ENCODE data around the gene PPP2R2B.

PPP2R2B gene

DNA sequence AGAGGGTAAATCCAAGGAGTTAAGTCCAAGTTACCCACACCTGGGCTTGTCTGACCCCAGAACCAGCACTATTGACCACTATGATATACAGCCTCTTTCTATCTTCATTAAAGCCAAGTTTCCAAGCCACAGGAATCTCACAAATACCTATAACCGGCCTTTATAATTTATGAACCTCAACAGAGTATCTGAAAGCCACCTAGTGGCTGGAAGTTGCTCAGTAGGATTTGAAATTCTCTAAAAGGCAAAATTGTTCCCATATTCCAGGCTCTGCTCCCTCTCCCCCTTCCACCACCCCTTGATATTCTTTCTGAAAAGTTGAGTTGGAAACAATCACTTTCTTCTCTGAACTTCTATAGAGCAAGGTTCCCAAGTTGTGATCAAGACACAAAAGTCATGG, 256.2 kb downstream of the PPP2R2B start:
- ATAC-seq = peak; percentile 37; the same call in 1 of the 3 replicates
- TF ChIP-seq, protein P1, sequence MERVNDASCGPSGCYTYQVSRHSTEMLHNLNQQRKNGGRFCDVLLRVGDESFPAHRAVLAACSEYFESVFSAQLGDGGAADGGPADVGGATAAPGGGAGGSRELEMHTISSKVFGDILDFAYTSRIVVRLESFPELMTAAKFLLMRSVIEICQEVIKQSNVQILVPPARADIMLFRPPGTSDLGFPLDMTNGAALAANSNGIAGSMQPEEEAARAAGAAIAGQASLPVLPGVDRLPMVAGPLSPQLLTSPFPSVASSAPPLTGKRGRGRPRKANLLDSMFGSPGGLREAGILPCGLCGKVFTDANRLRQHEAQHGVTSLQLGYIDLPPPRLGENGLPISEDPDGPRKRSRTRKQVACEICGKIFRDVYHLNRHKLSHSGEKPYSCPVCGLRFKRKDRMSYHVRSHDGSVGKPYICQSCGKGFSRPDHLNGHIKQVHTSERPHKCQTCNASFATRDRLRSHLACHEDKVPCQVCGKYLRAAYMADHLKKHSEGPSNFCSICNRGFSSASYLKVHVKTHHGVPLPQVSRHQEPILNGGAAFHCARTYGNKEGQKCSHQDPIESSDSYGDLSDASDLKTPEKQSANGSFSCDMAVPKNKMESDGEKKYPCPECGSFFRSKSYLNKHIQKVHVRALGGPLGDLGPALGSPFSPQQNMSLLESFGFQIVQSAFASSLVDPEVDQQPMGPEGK (CRISPR knock-in tag; IDR thresholded peaks at IDR 0.05; ENCODE audit: borderline replicate concordance) = no peak
- no peak for TF ChIP-seq POU6F1 (CRISPR knock-in tag; IDR thresholded peaks at IDR 0.05; ENCODE audit: borderline replicate concordance, low read depth)
- TF ChIP-seq TOX (CRISPR knock-in tag; IDR thresholded peaks at IDR 0.05; ENCODE audit: borderline replicate concordance) = no peak
- no peak for TF ChIP-seq ZNF8 (CRISPR knock-in tag; IDR thresholded peaks at IDR 0.05)
- no peak for TF ChIP-seq RARB (CRISPR knock-in tag; IDR thresholded peaks at IDR 0.05)
- no peak for TF ChIP-seq ZC3H10 (CRISPR knock-in tag; IDR thresholded peaks at IDR 0.05)

GRCh38 chr5:146620669-146621051, 257.9 kb downstream of the PPP2R2B start:
- ATAC-seq = no peak
- TF ChIP-seq OSR1 (CRISPR knock-in tag; IDR thresholded peaks at IDR 0.05) = no peak
- TF ChIP-seq CREB5 (CRISPR knock-in tag; IDR thresholded peaks at IDR 0.05; ENCODE audit: low read depth) = no peak
- TF ChIP-seq ISL1 (CRISPR knock-in tag; IDR thresholded peaks at IDR 0.05) = no peak
- no peak for TF ChIP-seq RARB (CRISPR knock-in tag; IDR thresholded peaks at IDR 0.05)
- no peak for TF ChIP-seq ARNTL (CRISPR knock-in tag; IDR thresholded peaks at IDR 0.05; ENCODE audit: borderline replicate concordance, low read depth)
- TF ChIP-seq CSRNP3 (CRISPR knock-in tag; IDR thresholded peaks at IDR 0.05) = no peak
- TF ChIP-seq ZNF8 (CRISPR knock-in tag; IDR thresholded peaks at IDR 0.05) = no peak
- no peak for TF ChIP-seq ZNF70 (CRISPR knock-in tag; IDR thresholded peaks at IDR 0.05)
- TF ChIP-seq PPARA (CRISPR knock-in tag; IDR thresholded peaks at IDR 0.05; ENCODE audit: borderline replicate concordance) = no peak
- no peak for TF ChIP-seq ZFP3 (CRISPR knock-in tag; IDR thresholded peaks at IDR 0.05)

DNA sequence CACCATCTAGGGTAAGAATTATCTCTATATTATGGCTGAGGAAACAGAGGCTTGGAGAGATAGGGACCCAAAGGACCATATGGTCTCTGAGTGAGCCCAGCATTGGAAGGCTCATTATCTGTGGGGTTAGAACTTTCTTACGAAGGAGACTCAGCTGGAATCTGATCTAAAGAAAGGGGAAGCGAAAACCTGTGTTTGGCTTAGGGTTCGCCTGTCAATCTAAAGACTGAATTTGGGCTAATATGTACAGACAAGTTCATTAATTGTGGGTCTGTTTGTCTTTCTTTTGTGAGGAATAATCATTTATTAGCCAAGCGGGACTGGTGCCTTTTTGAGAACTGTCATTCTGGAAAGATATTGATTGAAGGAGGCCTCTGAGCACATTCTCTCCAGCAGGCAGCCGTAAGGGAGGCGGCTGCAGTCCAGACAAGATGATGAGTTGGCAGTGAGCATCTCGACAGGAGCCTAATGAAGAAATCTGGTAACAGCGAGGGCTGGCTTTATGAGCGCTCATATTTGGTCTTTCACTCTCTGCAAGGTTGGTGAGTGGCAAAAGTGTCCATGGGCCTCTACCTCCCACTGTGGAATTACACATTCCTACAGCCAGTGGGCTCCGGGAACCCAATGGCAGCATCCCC, 258.4 kb downstream of the PPP2R2B start:
- TF ChIP-seq CSRNP3 (CRISPR knock-in tag; IDR thresholded peaks at IDR 0.05) (no peak), RARB (CRISPR knock-in tag; IDR thresholded peaks at IDR 0.05) (no peak), ZC3H10 (CRISPR knock-in tag; IDR thresholded peaks at IDR 0.05) (no peak), ARNTL (CRISPR knock-in tag; IDR thresholded peaks at IDR 0.05; ENCODE audit: borderline replicate concordance, low read depth) (no peak), POU6F1 (CRISPR knock-in tag; IDR thresholded peaks at IDR 0.05; ENCODE audit: borderline replicate concordance, low read depth) (no peak), ZFP30 (CRISPR knock-in tag; IDR thresholded peaks at IDR 0.05) (no peak), GLIS3 (CRISPR knock-in tag; IDR thresholded peaks at IDR 0.05) (no peak), ZNF565 (CRISPR knock-in tag; conservative IDR thresholded peaks at IDR 0.05; ENCODE audit: low read depth) (no peak), TSHZ2 (CRISPR knock-in tag; IDR thresholded peaks at IDR 0.05) (no peak), OSR1 (CRISPR knock-in tag; IDR thresholded peaks at IDR 0.05) (no peak), ZFP3 (CRISPR knock-in tag; IDR thresholded peaks at IDR 0.05) (no peak), TCF4 (CRISPR knock-in tag; IDR thresholded peaks at IDR 0.05; ENCODE audit: borderline replicate concordance) (no peak), ESRRG (CRISPR knock-in tag; IDR thresholded peaks at IDR 0.05) (no peak), CREB5 (CRISPR knock-in tag; IDR thresholded peaks at IDR 0.05; ENCODE audit: low read depth) (no peak)
- no peak for ATAC-seq

Measured in SK-N-SH treated with all-trans-retinoic acid at 6 μM for 48 hours (cell line).